NCI-H345 treated with DMSO at 0.1 percent for 48 hours (cell line): ENCODE data around the gene DAZAP1.
"Not testable (repeated sequence)": the region's sequence is repeated elsewhere in the genome, so short reads cannot be mapped to it uniquely, and the experiment has no call there.

ENCODE experiments used
- DNase-seq: peaks from one replicate; lab custom pipeline; 2025; ENCODE audit not compliant: unreplicated experiment; lab: John Stamatoyannopoulos, UW

Gene DAZAP1

GRCh38 chr19:1439525-1440417, 32.4 kb downstream of the DAZAP1 start:
- DNase-seq: not testable (repeated sequence)

- no peak for DNase-seq
These were observed 33.0 kb downstream of the DAZAP1 start for GRCh38 chr19:1440418-1440801.

GRCh38 chr19:1441022-1441426, 33.6 kb downstream of the DAZAP1 start:
- DNase-seq: no peak

- no peak for DNase-seq
These were observed 34.5 kb downstream of the DAZAP1 start for GRCh38 chr19:1441677-1442438.

- DNase-seq: peak; percentile 46
These were observed 38.0 kb downstream of the DAZAP1 start for GRCh38 chr19:1445185-1445931.

GRCh38 chr19:1445932-1446712, 38.7 kb downstream of the DAZAP1 start:
- peak; percentile 26 for DNase-seq

GRCh38 chr19:1446713-1447481, 39.5 kb downstream of the DAZAP1 start:
- DNase-seq: no peak

GRCh38 chr19:1447504-1447903, 40.1 kb downstream of the DAZAP1 start:
- no peak for DNase-seq

GRCh38 chr19:1447944-1448343, 40.6 kb downstream of the DAZAP1 start:
- DNase-seq: no peak

- DNase-seq: peak; percentile 57
These were observed 42.4 kb downstream of the DAZAP1 start, which contains the start of gene APC2 for GRCh38 chr19:1449467-1450442. Gene APC2 (plus strand): TSS chr19:1450121. CDS start chr19:1453002, 2,881 bp downstream.

- no peak for DNase-seq
These were observed 43.6 kb downstream of the DAZAP1 start for GRCh38 chr19:1450735-1451731.

- no peak for DNase-seq
These were observed 44.8 kb downstream of the DAZAP1 start for GRCh38 chr19:1451916-1452801.

GRCh38 chr19:1452802-1453524, 45.6 kb downstream of the DAZAP1 start:
- no peak for DNase-seq

- no peak for DNase-seq
These were observed 46.4 kb downstream of the DAZAP1 start for GRCh38 chr19:1453525-1454364.

GRCh38 chr19:1455002-1455335, 47.6 kb downstream of the DAZAP1 start:
- DNase-seq: no peak
